Adipocyte (in vitro differentiated cells): Measurements from ENCODE around the gene SPRED2.

ENCODE experiments used
- DNase-seq: peaks from one replicate; pipeline ENCODE4 v3.0.0-alpha.2; 2015; ENCODE audit warnings: low read depth
- H3K27me3 ChIP-seq: replicated peaks from 2 replicates; pipeline ENCODE4 v1.7.0; 2013; ENCODE audit warnings: mild to moderate bottlenecking, low read length, moderate library complexity; ENCODE audit not compliant: control insufficient read depth, insufficient read depth
- H3K36me3 ChIP-seq: 2 replicates; pipeline ENCODE4 v1.7.0; 2013; ENCODE audit warnings: low read length, mild to moderate bottlenecking, moderate library complexity; ENCODE audit not compliant: control insufficient read depth, insufficient read depth, severe bottlenecking
- H3K4me1 ChIP-seq: 2 replicates; pipeline ENCODE4 v1.7.0; 2013; ENCODE audit warnings: mild to moderate bottlenecking, low read length, moderate library complexity; ENCODE audit not compliant: control insufficient read depth, insufficient read depth
- H3K4me3 ChIP-seq: 2 replicates; pipeline ENCODE4 v1.7.0; 2013; ENCODE audit warnings: mild to moderate bottlenecking, low read length, moderate library complexity
- H3K9ac ChIP-seq: 2 replicates; pipeline ENCODE4 v1.7.0; 2013; ENCODE audit warnings: mild to moderate bottlenecking, low read length, moderate library complexity
- H3K9me3 ChIP-seq: 2 replicates; pipeline ENCODE4 v1.7.0; 2013; ENCODE audit warnings: mild to moderate bottlenecking, low read length, moderate library complexity; ENCODE audit not compliant: control insufficient read depth

SPRED2 gene

DNA sequence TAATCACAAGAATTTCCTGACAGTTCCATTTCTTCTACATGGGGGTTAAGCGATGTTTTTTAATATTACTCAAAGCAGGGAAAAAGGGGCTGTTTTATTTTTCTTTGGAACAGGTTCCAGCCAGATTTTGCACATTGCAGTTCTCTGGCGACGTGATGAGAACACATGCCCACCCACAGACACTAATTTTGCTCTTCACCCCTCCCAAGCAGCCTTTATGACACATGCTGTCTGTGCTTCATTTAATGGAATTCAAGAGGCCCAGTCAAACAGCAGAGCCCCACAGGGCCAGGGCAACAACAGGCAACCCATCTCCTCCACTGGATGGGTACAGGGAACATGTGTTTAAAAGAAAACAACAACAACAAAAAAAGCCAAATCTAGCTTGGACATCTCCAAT, 70.8 kb downstream of the SPRED2 start:
- H3K4me1 ChIP-seq, result peaks cover 86% of the 10 kb centered on the region
- H3K36me3 ChIP-seq, result no peaks in the 10 kb centered on the region

DNA sequence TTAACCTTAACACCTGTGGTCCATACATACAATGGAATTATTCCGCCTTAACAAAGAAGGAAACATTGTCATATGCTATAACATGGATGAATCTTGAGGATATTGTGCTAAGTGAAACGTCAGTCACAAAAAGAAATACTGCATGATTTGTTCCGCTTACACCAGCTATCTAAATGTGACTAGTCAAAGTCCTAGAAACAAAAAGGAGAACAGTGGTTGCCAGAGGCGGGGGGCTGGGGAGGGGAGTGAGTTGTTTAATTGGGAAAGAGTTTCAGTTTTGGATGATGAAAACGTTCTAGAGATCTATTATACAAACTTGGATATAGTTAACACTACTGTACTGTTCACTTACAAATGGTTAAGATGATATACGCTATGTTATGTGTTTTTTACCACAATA, 72.0 kb downstream of the SPRED2 start:
- H3K4me3 ChIP-seq, result no peak overlapping the region
- H3K9ac ChIP-seq, result no peak overlapping the region
- peaks cover 74% of the 10 kb centered on the region for H3K4me1 ChIP-seq
- no peaks in the 10 kb centered on the region for H3K36me3 ChIP-seq
- H3K9me3 ChIP-seq, result no peaks in the 10 kb centered on the region
- DNase-seq, result no peak
- H3K27me3 ChIP-seq, result no peaks in the 10 kb centered on the region

More for the DNA sequence above, 70.8 kb downstream of the SPRED2 start:
- DNase-seq, result no peak
- Histone ChIP-seq H3K4me3 (peak overlapping the region; percentile 42), H3K9ac (peak overlapping the region; percentile 38), H3K9me3 (no peaks in the 10 kb centered on the region), H3K27me3 (no peaks in the 10 kb centered on the region)

DNA sequence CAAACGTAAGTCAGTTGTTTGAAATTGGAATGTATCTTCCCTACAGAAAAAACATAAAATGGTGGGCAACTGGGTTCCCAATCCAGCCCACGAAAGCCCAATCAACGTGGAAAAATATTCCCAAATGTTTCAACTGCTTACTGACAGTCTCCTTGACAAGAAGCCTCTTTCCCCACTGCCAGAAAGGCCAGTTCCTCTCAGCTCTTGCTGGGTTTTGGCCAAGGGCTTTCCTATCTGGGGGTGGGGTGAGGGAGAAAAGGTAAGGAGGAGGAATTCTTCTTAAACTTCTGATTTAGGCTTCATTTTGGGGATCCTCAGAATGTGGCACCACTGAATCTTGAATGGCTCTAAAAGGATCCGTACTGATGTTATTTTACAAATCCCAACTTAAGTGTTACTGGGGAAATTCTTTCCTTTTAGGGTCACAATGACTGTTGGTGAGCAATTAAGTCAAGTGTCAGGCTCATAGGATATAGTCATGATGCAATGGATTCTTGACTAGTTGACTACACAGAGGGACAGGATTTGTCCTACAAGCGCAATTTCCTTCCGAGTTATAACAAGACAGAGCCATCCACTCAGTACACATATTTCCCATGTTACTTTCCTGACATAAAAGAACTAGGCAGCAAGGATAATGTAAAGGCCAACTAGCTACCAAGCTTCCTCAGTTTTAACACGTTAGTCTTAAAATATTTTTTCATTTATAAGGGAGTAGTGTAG, 73.6 kb downstream of the SPRED2 start:
- Histone ChIP-seq H3K36me3 (no peaks in the 10 kb centered on the region), H3K4me1 (peaks cover 66% of the 10 kb centered on the region), H3K9ac (peak overlapping the region; percentile 17), H3K27me3 (no peaks in the 10 kb centered on the region), H3K9me3 (no peaks in the 10 kb centered on the region), H3K4me3 (no peak overlapping the region)
- peak; percentile 49 for DNase-seq

DNA sequence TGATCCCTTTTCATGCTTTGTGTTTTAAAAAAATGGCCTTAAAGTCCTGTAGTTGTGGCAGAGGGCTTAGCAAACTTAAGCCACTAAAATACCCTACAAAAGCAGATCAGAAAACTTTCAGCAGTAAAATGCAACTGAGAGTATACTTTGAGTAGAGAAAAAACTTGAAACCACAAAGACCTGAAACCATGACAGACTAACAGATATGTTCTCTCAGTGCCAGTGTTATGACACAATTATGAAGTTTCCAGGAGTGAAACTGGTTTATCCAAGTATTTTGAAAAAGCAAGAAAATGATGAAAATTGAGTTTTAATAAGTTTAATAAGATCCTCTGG, 74.5 kb downstream of the SPRED2 start:
- H3K27me3 ChIP-seq, result no peaks in the 10 kb centered on the region
- H3K4me1 ChIP-seq, result peaks cover 58% of the 10 kb centered on the region
- DNase-seq, result no peak
- no peaks in the 10 kb centered on the region for H3K9me3 ChIP-seq
- peak overlapping the region; percentile 52 for H3K9ac ChIP-seq
- H3K4me3 ChIP-seq, result peak overlapping the region; percentile 4
- no peaks in the 10 kb centered on the region for H3K36me3 ChIP-seq

DNA sequence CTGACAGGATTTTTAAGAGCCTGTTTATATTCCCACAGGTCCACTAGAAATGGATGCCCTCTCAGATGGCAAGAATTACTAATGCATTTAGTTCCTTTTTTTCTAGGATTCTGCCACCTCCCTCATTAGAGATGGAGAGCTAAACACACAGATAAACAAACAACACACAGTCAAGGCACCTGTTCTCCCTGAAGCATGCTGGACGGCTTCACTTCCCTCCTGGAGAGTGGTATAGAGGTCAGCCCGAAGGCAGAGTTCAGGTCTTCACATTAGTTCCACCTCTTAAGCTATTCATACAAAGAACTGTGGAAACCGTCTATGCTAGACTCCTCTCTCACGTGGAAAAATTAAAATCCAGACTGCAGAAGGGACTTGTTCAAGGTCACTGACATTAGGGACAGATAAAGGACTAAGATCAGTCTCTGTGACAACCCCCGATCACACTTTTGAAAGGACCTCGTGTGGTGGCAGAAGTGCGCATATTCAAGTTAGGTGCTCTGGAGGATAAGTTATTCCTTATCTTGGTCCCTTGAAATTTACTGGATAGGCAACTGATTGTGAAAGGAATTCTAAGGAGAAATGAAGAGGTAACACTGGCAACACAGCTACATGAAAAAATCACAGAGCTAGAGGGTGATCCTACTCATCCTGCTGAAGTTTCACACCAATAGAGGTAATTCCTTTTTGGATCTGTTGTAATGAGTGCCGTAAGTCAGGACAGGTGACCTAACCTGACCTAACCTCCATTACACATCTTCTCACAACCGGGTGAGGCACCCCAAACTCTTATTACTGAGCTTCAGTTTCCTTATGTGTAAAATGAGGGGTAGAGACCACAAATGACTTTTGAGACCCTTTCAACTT, 75.1 kb downstream of the SPRED2 start:
- H3K9me3 ChIP-seq, result no peaks in the 10 kb centered on the region
- no peak for DNase-seq

DNA sequence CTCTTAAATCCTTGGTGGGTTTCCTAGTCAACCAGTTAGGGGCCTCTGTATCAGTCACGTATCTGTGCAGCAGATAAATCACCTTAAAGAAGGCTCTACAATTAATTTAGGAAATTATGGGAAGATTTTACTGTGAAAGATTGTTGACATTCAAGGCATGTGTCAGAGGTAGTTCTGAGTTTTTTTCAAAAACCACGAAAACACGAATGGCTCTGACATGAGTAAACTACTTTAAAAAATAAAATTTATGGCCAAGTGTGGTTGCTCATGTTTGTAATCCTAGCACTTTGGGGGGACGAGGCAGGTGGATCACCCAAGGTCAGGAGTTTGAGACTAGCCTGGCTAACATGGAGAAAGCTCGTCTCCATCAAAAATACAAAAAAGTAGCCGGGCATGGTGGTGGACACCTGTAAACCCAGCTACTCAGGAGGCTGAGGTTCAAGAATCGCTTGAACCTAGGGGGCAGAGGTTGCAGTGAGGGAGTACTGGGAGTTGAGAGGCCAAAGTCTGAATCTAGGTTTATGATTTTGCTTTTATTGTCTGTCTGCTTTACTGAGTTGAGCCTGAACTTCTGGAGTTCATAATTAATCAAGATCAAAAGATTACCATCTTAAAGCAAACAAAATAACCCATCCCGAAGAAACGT, 77.1 kb downstream of the SPRED2 start:
- peaks cover 50% of the 10 kb centered on the region for H3K4me1 ChIP-seq
- H3K27me3 ChIP-seq, result no peaks in the 10 kb centered on the region
- H3K9me3 ChIP-seq, result no peaks in the 10 kb centered on the region
- peak; percentile 48 for DNase-seq
- H3K4me3 ChIP-seq, result no peak overlapping the region
- H3K36me3 ChIP-seq, result no peaks in the 10 kb centered on the region
- no peak overlapping the region for H3K9ac ChIP-seq

More for the DNA sequence above, 75.1 kb downstream of the SPRED2 start:
- peak overlapping the region; percentile 4 for H3K4me3 ChIP-seq
- H3K36me3 ChIP-seq, result no peaks in the 10 kb centered on the region
- H3K27me3 ChIP-seq, result no peaks in the 10 kb centered on the region
- peak overlapping the region; percentile 52 for H3K9ac ChIP-seq
- H3K4me1 ChIP-seq, result peaks cover 58% of the 10 kb centered on the region

DNA sequence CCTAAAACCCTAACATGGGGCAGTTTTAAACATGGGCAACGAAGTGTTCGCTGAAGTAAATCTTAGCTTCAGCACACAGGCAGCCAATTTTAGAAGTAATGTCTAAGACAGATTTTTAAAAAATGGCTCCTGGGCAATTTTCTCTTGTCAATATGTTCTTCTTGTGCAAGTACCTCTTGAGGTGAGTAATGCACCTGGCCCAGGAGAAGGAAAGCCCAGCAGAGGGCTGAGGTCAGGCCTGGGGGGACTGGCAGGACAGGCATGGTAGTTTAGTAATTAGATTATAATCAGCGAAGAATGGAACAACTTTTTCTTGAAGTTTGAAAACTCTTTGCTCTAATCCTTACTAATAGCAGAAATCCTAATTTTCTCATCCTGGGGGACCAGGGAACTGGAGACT, 77.6 kb downstream of the SPRED2 start:
- H3K9ac ChIP-seq, result no peak overlapping the region
- H3K36me3 ChIP-seq, result no peaks in the 10 kb centered on the region
- H3K27me3 ChIP-seq, result no peaks in the 10 kb centered on the region
- DNase-seq, result no peak
- H3K4me1 ChIP-seq, result peaks cover 52% of the 10 kb centered on the region
- no peak overlapping the region for H3K4me3 ChIP-seq
- no peaks in the 10 kb centered on the region for H3K9me3 ChIP-seq

DNA sequence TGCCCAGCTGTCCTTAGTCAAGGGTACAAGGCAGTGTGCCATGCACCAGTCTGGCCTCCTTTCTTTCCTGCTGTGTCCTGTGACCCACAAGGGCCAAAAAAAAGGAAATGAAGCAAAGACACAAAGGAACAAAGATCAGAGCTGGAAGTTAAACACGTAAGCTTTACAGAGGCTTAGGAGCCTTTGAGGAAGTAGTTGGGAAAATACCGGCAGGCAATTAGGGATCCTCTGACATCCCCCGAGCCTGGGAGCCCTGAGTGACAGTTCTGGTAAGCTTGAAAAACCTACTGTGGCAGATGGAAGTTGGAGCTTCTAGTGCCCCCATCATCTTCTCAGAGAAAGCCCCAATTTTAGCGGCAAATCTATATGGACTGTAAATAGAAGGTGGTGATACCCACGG, 78.5 kb downstream of the SPRED2 start:
- H3K9ac ChIP-seq, result no peak overlapping the region
- H3K4me3 ChIP-seq, result no peak overlapping the region
- no peaks in the 10 kb centered on the region for H3K36me3 ChIP-seq
- no peaks in the 10 kb centered on the region for H3K27me3 ChIP-seq
- DNase-seq, result no peak
- H3K9me3 ChIP-seq, result no peaks in the 10 kb centered on the region
- peaks cover 52% of the 10 kb centered on the region for H3K4me1 ChIP-seq

DNA sequence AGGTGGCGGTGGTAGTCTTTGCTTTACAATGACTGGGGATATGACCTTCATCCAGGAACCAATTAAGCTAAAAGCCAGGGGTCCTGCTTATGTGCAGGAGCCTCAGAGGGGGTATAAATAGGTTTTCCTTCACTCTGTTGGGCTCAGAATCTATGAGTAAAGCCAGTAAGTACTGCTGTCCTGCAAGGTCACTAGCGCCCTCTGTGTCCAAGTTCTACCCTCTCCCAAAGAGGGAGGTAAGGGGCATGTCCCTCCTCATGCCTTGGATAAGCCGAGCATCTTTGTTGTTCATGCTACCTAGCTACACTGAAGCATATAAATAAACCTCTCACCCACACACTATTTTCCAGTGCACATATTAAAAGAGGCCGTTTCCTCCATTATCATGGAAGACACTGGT, 79.4 kb downstream of the SPRED2 start:
- H3K36me3 ChIP-seq, result no peaks in the 10 kb centered on the region
- no peak for DNase-seq
- H3K4me3 ChIP-seq, result no peak overlapping the region
- H3K4me1 ChIP-seq, result peaks cover 43% of the 10 kb centered on the region
- H3K9ac ChIP-seq, result no peak overlapping the region
- no peaks in the 10 kb centered on the region for H3K27me3 ChIP-seq
- no peaks in the 10 kb centered on the region for H3K9me3 ChIP-seq

DNA sequence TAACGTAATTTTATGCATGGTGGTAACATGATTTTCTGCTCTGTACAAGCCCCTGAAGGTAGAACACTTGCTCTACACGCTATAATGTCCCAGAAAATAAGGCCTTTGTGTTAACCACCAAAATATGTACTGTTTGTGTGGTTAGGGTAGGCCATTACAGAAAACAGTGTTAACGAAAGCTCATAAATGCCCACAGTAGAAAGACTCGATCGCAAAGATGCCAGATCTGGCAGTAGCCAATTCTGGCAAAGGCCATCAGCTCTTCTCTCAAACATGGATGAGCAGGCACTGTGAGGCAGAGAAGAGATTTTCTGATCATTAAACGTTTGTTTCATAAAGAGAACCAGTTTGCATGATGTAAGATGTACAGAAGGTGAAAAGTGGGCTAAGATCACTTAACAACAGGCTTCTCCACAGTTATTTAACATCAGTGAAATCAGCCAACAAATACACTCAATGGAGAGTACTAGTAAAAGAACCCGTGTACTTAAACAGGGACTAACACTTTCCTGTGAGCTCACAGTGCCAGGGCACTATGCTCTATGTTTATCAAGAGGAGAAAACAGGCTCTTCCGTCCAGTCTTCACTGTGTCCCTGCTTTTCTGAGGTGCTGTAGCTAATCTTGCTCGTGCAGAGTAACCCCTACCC, 80.3 kb downstream of the SPRED2 start:
- H3K4me1 ChIP-seq, result peaks cover 34% of the 10 kb centered on the region
- no peaks in the 10 kb centered on the region for H3K36me3 ChIP-seq
- no peaks in the 10 kb centered on the region for H3K27me3 ChIP-seq
- no peaks in the 10 kb centered on the region for H3K9me3 ChIP-seq
- DNase-seq, result no peak
- no peak overlapping the region for H3K9ac ChIP-seq
- no peak overlapping the region for H3K4me3 ChIP-seq
